Body of pancreas (tissue), 4 donors: ENCODE data around the gene SPOP.

ENCODE experiments used
- CTCF ChIP-seq, 7 experiments: fragments of 450-650 bp in 4 of 7; fragments of 200-600 bp in 3 of 7; sonication (generic) in 3 of 7; IDR thresholded peaks; one replicate each; pipeline ENCODE4 v1.5.1; 2016 to 2019; ENCODE audit warnings: antibody characterized with exemption in 7 of 7
- POLR2A ChIP-seq, 3 donors: fragments of 450-650 bp; IDR thresholded peaks; one replicate each; pipeline ENCODE4 v1.6.1; 2016; ENCODE audit warnings: antibody characterized with exemption in 3 of 3, mild to moderate bottlenecking in 2 of 3

GRCh38 chr17:49571764-49572163 is 106.1 kb downstream of the SPOP start:
- TF ChIP-seq CTCF (IDR thresholded peaks at IDR 0.05) (no peak), POLR2A (IDR thresholded peaks at IDR 0.05) (no peak)
